ENCODE data around the gene ST8SIA5. TPM values are rescaled to one million over a fixed set of nuclear protein-coding genes. Genes with fewer than 3 reads are reported as not detected.

ST8SIA5 gene, protein sequence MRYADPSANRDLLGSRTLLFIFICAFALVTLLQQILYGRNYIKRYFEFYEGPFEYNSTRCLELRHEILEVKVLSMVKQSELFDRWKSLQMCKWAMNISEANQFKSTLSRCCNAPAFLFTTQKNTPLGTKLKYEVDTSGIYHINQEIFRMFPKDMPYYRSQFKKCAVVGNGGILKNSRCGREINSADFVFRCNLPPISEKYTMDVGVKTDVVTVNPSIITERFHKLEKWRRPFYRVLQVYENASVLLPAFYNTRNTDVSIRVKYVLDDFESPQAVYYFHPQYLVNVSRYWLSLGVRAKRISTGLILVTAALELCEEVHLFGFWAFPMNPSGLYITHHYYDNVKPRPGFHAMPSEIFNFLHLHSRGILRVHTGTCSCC
- 0.05 TPM in 1 of 2 replicates, not detected in the other for total RNA-seq

DNA sequence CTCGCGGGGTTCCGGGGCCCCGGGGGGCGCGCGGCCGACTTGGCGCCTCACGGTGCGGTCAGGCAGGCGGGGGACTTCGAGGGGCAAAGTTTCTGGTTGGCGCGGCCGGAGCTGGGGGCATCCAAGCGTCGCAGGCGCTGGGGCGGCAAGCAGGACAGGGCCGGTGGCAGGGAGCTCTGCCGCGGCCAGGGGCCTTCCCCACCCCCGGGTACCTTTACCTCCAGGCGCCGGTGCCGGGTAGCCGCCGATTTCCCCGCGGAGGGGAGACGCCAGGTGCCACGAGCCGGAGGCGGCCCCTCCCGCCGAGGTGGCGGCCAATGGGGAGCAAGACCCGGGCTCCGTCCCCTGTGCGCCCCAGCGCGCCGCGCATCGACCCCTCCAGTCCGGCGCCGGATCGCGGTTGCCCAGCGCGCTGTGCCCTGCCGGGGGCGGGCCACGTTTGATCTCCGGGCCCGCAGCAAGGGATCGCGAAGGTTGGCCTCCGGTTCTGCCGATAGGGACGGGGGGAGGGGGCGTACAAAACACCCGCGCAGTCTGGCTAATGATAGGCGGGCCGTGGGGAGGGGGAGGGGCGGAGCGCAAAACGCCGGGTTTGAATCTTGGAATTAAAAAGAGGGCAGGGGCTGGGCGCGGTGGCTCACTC lies at the start of gene ST8SIA5:
ST8SIA5 (minus strand) TSS at position 495 of the 643 bp plus-strand sequence. CDS start 545 bp downstream, outside the sequence.

DNA sequence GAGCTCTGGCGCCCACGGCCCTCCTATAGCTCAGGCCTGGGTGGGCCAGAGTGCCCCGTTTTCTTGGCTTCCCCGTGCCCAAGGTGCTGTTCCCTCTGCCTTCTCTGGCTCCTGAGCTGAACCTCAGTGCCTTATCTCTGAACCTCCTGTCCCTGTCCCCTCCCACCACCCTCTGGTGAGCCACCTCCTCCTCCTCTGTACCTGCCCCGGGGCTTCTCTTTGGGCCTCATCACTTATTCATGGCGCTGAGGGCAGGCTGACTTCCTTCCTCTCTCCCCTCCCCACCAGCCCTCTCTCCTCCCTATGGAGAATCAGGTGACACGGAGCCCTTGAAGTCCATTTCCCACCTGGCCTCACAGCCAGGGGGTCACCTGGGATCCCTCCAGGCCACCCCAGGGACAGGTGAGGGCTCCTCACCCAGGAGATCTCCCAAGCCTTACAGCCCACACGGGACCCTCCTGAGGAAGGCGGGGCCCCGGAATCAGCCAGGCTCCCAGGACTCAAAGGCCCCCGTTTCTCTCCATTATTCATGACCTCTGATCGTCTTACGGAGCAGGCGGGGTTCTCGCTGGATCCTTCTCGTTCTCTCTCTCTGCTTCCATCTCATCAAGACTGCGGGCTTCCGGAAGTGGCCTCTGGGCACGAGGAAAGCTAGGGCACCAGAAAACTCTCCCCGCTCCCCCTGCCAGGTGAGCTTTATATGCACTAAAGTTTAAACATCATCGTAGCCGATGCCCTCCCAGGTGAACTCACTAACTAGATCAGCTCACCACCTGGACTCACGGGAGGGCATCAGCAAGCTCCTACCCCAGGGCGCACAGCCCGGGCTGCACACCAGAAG lies 99.5 kb downstream of the ST8SIA5 start, which contains the start of gene LOXHD1:
LOXHD1 (minus strand) TSS at position 106 of the 841 bp plus-strand sequence. CDS start 187 bp downstream, outside the sequence.

Other genes starting within 250 kb of the ST8SIA5 start
- not detected in 2 replicates for gene LOXHD1, start 99.8 kb downstream of the ST8SIA5 start, total RNA-seq
- gene PIAS2, start 160.5 kb upstream of the ST8SIA5 start, total RNA-seq, result 7.6 and 11.6 TPM in 2 replicates
- 0.54 and 2.2 TPM in 2 replicates for gene KATNAL2, start 160.5 kb upstream of the ST8SIA5 start, total RNA-seq